Islet precursor cell (in vitro differentiated cells): Measurements from ENCODE around the gene GDF15.
A peak's percentile ranks its signal among the peaks of the same experiment; 100 is the strongest.
"Not testable (repeated sequence)": the region's sequence is repeated elsewhere in the genome, so short reads cannot be mapped to it uniquely, and the experiment has no call there.

Experiments used
- DNase-seq: peaks from one replicate; pipeline ENCODE4 v3.0.0-alpha.2; 2018

The GDF15 gene

GRCh38 chr19:18393836-18394235, 7.9 kb downstream of the GDF15 start:
- DNase-seq: no peak

DNA sequence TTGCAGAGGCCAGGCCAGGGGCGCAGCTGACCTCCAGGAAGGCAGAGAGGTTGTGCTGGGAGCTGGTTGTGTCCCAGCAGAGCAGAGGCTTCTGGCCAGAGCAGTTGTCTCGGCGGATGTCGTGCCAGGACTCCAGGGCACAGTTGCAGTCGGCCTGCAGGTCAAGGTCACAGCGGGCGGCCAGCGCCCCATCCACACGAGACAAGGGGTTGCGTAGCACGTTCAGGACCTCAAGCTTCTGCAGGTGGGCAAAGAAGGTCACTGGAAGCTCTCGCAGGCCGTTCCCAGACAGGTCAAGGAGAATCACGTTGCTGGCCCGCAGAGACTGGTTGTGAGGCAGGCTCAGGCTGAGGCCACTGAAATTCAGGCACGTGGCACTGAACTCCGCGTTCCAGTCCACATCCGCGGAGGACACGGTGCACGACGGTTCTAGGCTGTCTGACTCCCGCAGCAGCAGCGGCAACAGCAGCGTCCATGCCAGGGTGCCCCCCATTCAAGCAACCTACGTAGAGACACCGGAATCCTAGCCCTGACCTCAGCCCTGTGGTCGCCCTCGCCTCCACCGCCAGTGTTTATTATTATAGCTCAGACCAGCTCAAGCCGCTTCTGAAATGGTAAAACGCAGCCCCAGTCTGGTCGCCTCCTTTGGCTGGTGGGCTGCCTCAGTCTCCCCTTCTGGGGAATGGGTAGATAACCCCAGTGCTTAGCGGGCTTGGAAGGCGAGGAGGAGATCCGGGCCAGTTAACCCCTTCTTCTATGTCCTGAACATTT, 10.7 kb downstream of the GDF15 start:
- no peak for DNase-seq

- DNase-seq: peak; percentile 63
These were observed 11.6 kb downstream of the GDF15 start, which contains the start of gene LRRC25 for GRCh38 chr19:18397242-18398202. TSS of gene LRRC25 (minus strand) at chr19:18397622. CDS start at chr19:18396963, 659 bp downstream.

DNA sequence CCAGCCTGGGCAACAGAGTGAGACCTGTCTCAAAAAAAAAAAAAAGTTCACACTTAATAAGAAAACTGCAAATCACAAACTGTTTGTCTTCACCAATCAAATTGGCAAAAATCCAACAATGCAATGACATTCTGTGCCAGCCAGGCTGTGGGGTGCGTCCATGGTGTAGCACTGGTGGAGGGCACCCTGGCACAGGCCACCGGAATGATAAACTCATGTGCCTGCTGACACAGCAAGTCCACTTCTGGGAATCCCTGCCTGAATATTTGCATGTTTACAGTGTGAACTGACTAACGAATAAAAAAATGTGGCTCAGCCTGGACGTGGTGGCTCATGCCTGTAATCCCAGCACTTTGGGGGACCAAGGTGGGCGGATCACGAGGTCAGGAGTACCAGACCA, 13.1 kb downstream of the GDF15 start:
- no peak for DNase-seq

DNA sequence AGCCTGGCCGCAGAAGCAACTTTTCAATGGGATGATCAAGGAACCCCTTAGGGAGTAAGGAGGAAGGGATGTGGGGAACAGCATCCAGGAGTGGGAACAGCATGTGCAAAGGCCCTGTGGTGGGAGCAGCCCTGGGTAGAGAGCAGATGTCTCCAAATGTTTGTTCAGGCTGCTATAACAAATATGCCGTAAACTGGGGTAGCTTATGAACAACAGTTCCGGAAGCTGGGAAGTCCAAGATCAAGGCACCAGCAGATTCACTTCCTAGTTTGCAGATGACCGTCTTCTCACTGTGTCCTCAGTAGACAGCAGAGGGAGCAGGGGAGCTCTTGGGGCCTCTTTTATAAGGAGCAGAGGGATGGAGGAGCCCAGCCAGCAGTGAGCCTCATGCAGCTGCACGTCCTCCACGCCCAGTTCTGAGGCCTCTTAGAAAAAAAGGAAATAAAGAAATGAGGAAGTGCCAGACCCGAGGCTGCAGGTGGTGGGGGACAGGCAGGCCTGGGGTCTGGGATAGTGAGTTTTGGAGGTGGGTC, 15.7 kb downstream of the GDF15 start:
- no peak for DNase-seq

GRCh38 chr19:18402455-18403248, 16.7 kb downstream of the GDF15 start:
- not testable (repeated sequence) for DNase-seq

GRCh38 chr19:18405754-18406153, 19.8 kb downstream of the GDF15 start:
- DNase-seq: not testable (repeated sequence)

- DNase-seq: no peak
These were observed 20.8 kb downstream of the GDF15 start for GRCh38 chr19:18406749-18407148.

DNA sequence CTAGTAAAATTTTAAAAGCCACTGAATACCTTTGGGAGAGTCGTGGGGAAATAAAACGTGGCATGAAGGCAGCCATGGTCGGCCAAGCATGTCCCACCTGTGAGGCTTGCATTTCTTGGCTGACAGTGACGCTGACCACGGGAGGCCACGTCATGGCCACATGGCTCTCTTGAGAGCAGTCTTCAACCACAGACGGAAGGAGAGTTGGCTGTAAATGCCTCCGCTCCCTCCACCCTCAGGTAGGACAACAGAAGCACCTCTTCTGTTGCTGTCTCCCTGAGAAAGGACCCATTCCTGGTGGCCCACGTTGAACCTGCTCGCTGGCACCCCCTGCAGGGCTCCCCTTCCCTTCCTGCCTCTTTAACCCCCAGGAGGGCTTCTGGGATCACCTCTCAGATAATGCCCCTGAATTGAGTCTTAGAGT, 22.1 kb downstream of the GDF15 start:
- DNase-seq: no peak

- DNase-seq: no peak
These were observed 26.8 kb downstream of the GDF15 start for GRCh38 chr19:18412610-18413239.

DNA sequence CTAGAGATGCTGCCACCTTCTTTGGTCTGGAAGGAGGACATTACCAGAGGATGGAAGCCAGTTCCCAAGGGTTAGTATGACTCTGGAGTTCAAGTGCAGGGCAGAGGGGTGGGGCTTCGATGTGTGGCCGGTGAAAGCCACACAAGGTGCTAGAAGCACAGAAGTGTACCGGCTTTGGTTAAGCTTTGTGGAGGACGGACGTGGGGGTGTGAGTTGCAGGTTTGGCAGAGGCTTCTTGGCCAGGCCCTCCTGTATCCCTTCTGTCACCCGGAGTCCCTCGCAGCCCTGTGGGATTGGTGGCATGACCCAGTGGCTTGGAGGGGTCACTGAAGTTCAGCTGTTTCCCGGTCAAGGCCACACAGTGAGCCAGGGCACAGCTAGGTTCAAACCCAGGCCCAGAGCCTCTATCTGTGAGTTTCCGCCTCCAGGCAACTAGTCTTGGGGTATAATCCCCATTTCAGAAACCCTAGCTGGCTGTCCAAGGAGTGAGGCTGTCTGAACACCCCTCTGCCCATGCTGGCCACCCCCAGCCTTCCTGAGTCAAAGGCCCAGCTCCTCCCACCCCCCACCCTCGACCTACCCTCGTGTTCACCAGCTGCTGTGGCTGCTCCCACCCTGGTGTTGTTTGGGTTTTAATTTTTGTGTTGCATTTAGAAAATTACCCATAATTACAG, 28.7 kb downstream of the GDF15 start:
- DNase-seq: no peak

DNA sequence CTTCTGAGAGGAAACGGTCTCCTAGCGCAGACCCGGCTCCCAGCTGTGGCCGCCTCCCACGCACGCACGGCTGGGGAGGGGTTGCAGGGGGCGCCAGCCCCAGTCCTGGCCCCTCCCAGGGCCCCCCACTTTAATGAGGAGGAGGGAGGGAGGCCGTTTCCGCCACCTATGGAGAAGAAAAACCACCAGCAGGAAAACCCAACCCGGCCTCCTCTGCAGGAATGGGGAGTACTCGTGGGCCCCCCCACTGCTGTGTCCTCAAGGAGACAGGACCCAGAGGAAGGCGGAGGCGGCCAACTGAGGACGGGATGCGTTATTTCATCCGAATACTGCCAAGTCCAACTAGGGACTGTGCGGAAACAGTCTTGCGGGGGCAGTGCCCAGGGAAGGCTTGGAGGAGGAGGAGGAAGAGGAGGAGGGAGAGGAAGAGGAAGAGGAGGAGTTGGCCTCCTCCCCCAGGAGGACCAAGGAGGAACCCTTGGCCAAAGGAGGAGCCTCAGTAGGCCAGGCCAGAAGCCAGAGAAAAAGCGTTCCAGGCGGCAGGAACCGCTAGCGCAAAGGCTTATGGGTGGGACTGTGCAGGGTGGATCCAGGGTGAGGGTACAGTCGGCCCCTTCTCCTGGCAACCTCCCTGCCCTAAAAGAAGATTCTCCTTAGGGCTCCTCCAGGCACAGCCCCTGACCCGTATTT, 29.4 kb downstream of the GDF15 start:
- no peak for DNase-seq

- peak; percentile 95 for DNase-seq
These were observed 30.9 kb downstream of the GDF15 start for GRCh38 chr19:18416778-18417249.

GRCh38 chr19:18417250-18418028, 31.5 kb downstream of the GDF15 start:
- peak; percentile 92 for DNase-seq

DNA sequence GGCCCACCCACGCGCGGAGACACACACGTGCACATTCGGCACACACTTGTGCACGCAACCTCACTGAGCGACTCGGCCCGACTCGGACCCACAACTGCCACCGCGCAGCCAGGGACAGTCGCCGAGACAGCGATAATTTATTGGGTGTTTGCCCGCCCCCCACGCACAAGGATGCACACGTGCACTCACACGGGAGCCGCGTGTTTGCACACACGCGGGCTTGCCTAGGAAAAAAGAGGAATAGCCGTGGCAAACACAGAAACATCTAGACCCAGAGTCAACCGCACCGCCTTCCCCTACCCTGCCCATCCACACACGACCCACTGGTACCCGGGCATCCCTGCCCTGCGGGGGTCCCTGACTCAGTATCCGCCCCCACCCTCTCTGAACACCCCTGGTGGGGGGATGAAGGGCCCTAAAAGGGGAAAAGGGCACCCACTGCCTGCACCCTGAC, 32.1 kb downstream of the GDF15 start:
- no peak for DNase-seq

DNA sequence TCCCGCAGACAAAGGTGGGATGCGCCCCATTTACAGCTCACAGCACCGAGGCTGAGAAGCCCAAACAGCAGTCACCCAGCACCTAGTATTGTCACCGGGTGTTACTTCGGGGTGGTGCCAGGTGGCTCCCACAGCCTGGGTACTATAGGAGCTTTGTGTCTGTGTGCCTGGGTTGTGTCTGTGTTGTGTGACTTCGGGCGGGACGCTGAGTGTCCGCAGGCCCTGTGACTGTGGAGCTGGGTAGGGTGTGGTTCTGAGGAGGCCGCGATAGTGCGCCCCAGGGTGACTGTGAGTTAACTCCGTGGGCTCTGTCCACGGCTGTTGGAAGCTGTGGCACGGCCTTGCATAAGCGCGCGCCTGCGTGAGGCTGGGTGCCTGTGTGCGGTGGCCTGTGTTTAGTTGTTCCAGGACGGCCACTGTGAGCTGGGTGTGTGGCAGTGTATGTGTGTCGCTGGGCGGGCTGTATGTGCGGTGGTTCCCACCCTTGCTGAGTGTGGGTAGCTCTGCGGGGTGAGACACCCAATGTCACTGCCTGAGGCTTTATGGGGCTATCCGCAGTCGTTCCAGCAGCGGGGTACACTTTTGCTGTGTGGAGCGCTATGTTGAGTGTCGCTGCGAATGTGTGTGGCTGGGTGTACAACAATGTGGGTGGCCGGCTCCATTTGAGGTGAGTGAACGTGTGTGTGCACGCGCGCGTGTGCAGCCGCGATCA, 32.7 kb downstream of the GDF15 start:
- no peak for DNase-seq

- peak; percentile 79 for DNase-seq
These were observed 33.3 kb downstream of the GDF15 start, which contains the start of gene SSBP4 for GRCh38 chr19:18419195-18419698. TSS of gene SSBP4 (plus strand) at chr19:18419398. CDS start at chr19:18419649, 251 bp downstream.

DNA sequence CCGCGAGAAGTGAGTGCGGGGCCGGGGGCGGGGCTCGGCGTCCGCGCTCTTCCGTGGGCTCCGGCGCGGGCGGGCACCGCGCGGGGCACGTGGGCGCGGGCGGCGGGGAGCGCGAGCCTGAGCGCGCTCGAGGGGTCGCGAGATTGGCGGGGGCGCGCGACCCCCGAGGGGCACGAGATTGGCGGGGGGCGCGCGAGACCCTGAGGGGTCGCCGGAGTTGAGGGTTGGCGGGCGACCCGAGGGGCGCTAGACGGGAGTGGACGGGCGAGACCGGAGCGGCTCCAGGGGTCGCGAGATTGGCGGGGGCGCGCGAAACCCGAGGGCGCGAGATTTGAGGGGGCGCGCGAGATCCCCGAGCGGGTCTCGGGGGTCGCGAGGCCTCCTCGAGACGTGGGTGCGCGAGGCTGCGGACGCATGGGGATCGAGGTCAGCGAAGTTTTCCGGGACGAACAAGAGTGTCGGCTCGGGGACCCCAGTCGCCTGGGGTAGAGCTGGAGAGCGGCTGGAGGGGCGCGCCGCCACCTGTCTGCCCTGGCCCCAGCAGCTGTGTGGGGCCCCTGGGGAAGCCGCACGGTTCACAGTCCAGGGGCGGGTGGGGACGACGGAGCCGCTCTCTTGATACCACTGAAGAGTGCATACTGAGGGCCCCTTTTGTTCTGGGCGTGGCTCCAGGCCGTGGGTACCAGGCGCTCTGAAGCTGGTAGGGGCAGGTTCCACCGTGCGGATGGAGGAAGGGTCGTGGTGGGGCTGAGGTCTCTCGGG, 33.9 kb downstream of the GDF15 start:
- no peak for DNase-seq
